ENCODE data around the gene ANGPTL2.

ANGPTL2 gene

DNA sequence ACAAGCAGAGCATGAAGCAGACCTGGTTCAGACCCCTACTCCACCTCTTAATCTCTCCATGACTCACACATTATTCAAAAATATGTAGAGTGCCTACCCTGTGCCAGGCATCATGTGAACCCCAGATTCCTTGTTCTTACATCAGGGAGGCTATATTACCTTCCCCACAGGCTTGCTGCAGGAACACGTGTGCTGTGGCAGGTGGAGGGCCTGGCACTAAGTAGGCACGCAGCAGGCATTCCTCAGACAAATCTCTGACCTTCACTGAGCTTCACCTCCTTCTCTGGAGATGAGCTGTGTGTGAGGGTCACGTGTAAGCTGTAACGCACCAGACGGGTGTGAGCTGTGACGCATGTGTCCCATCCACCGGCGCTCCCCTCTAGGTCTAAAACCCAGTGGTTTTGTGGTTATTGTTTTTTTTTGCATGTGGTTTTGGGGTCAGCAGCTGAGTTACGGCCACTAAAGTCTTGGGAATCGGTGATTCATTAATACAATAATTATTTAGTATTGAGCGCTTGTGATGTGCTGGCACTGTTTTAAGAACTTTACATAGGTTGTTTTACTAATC is 30.3 kb downstream of the ANGPTL2 start:
- no peak for DNase-seq

DNA sequence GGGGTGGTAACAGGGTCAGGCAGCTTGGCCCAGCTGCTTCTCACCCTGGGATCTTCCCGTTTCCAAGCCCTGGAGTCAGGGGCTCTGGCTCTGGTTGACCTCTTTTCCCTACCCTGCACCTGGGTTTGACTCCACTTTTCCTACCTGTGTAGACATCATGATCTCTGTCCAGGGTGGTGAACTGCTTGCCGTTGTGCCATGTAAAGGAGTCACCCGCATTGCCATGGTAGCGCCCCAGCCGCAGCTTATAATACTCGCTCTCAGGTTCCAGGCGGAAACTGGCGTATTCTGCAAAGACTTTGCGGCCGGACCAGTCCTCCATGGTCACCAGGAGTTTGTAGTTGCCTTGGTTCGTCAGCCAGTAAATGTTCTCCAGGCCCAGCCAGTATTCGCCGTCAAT is 30.9 kb downstream of the ANGPTL2 start:
- no peak for DNase-seq

DNA sequence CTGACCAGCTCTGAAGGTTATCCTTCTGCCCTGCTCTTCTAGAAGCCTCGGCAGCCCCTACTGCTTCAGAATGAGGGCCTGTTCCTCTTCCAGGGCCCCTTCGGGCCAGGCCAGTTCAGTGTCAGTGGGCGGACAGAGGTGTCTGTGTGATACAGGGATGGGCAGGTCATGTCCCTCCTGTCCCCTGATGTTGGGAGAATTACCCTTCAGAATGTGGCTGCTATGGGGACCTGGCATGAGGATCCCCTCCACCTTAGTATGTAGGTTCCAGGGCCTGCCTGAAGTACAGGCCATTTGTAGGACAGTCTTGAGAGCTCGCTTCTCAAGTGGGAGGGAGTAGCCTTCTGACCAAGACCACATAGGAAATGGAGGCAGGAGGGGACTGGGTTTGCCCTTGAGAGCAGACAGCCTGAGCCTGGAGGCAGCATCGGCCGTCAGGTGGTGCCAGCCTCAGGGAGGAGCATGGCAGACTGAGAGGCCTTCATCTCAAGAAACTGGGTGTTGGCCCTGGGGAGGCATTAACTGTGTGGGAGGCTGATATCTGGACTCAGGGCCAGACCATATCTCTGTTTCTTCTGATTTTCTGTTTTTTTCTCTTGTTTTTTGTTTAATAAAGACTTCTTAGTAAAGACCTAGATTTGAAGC is 32.0 kb downstream of the ANGPTL2 start:
- DNase-seq, result no peak

DNA sequence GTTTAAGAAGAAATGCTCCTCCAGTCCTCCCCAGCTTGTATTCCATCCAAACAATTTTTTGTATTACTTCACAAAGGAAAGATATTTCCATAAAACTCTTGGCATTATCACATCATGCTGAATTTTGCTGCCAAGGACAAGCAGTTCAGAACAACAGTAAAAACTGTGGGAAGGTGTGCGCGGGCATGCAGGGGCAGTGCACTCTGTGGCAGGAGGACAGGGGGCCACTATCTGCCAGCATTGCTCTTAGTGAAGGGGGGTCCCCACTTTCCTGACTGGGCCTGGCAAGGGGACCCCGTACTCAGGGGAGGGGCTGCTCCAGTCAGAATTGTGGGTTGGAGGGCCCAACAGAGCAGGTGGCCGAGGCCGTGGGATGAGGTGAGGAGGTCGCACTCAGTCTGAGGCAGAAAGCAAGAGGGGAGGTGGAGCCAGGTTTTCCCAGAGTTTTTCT is 32.8 kb downstream of the ANGPTL2 start:
- no peak for DNase-seq

DNA sequence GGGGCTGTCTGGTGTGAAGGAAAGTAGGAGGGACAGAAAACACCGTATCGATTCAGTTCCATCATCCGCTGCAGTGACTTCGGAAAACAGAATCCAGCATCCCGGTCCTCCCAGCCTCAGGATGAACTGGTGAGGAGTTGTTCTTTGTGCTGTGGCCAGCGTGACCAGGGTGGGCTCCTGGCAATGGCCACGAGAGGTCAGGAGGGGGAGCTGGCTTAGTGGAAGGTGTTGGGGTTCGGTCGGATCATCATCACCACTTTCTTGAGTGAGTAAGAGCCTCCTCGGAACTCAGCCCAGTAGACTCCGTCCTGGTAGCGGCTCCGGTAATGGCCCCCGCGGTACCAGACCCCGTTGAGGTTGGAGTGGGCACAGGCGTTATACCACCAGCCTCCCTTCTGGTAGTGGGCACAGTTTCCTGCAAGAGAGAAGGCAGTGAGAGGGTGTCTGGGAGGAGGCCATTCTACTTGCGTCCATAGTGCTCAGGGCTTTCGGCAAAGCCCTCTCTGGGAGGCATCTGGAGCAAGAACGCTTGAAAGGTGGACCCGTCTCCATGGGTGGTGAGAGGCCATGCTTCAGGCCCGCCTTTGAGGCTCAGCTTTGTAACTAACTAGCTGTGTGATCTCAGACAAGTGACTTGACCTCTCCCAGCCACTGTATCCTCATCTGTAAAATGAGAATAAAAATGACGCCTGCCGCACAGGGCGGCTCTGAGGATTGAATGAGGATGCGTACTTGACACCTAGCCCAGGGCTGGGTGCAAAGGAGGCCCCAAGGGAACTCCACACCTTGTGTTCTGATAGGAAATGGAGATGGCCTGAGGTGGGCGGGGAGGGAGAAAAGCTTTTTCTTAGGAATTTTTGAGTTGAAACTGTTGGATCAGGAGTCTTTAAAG is 33.5 kb downstream of the ANGPTL2 start:
- no peak for DNase-seq

DNA sequence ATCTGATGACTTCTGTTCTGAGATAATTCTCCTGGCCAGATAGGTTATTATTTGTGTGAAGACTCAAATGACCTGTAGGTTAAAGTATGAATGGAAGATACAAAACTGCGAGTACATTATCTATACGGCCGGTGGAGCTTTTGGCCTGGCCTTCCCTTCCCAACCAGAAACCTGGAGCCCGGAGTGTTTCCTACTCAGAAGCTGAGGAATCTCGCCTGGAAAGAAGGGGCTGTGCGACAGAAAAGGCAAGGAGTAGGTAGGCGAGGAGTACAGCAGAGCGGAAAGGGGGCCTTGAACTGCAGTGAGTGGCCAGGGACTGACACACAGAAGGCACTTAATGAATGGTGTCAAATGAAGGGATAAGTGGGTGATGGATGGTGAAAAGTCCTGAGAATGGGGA is 34.6 kb downstream of the ANGPTL2 start:
- no peak for DNase-seq

DNA sequence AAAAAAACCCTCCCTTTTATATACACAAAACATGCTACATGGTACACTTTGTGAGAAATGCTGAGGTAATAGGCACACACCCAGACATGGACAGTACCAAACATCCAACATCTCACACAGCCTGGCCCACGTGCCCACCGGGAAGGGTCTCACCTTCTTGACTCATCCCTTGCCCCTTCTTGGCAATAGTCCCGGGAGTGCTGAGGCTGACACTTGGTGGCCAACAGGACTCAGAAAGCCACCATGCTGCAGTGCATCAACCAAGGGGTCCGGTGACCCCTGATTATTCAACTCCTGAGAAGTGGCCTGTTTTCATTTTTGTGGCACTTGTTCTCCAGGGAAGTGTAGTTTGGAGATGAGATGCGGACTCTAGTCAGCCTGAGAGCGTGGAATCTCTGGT is 35.0 kb downstream of the ANGPTL2 start:
- no peak for DNase-seq

DNA sequence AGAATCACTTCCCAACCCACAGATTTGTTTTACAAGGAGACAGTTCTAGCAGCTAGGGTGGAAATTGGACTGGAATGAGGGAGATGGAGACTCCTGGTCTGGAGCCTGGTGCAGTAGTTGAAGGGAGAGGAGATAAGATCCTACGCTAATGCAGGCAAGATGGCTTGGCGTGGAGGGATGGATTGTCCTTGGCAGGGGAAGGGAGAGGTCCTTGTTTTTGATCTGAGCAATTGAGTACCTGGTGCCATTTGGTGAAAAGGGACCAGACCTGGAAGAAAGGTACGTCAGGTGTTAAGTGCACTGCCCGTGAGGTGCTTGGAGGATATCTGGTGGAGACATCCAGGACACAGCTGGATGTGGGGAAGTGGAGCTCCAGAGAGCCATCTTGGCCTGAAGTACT is 35.7 kb downstream of the ANGPTL2 start:
- DNase-seq, result no peak

DNA sequence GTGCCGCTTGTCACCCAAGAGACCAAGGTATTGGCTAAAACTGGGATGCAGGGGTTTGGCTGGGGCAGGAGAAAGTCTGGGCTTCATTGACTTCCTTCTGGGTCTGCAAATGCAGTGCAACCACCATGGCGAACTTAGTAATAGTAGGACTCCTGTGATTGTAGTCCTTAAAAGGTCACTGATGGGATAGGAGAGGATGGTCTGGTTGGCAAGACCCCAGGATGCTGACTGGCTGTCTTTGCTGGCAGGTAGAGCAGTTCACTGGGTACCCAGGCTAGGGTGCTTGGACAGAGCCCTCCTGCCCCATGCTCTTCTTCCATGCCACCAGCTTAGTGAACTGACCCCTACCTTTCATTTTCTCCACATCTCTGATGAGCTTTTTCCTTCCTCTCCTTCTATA is 37.2 kb downstream of the ANGPTL2 start:
- no peak for DNase-seq

DNA sequence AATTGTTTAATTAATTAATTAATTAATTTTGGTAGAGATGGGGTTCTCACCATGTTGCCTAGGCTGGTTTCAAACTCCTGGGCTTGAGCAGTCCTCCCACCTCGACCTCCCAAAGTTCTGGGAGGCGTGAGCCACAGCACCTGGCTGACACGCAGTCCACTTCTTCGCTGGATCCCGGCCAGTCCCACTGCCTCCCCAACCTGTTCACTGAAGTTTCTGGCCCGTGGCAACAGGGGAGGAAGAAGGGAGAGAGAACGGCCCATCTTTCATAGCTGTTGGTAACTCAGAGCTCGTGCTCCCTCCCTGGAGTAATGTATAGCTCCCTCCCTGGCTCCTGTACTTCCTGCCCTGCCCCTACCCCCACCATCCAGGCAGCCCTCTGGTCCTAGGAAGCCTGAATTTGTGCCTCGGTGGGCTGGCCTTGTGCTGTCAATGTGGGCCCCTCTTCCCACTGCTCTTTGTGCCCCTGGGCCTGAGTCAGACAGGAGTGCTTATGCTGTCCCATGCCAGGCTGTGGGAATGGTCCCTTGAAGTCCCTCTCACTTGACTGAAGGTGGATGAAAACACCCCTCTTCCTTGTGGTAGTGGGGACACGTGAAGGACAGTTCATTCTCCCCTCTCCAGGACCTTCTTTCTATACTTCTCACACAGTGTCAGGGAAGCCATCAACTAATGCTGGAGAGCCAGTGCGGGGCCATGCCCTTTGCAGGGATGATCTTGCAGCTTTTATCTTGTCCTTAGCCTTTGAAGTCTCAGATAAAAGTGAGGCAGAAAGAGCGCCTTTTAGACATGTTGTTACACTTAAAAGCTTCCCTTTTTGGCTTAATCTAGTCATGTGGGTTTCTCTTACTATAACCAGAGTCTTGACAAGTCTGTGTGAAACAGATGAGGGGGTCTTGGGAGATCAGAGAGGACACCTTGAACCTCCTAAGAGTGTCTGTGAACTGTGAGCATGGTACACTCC is 38.1 kb downstream of the ANGPTL2 start:
- no peak for DNase-seq

DNA sequence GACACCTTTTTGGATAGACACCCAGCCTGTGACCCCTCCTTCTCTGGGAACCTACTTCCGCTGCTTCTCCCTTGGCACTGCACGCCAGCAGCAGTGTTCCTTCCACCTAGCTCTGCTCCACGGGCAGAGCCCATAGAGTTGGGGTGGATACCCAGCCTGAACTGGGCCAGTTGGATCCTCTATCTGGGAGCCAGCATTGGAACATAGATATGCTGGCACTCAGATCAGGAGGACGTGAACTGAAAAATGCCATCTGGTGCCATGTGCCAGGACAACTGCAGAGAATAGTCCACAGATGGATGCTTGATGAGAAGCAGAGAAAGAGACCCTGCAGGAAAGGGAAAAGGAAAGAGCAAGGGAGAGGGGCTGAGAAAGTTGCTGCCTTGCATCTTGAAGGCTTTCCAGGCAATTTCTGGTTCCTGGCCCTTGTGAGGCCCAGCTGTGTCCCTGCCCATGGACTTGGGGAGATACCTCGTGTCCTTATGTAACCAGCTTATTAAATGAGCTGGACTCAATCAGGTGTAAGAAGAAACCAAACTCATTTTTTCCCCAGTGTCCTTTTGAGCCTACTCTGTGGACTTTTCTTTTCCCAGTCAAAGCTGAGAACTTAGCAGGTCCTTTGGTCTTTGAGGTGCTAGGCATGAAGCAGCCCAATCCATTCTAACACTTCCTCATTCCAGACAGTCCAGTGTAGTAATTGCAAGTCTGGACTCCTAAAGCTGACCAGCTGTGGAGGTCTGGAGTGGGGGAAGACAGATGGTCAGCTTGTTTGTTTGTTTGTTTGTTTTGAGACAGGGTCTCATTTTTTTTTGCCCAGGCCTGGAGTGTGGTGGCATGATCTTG is 39.1 kb downstream of the ANGPTL2 start:
- DNase-seq, result no peak

DNA sequence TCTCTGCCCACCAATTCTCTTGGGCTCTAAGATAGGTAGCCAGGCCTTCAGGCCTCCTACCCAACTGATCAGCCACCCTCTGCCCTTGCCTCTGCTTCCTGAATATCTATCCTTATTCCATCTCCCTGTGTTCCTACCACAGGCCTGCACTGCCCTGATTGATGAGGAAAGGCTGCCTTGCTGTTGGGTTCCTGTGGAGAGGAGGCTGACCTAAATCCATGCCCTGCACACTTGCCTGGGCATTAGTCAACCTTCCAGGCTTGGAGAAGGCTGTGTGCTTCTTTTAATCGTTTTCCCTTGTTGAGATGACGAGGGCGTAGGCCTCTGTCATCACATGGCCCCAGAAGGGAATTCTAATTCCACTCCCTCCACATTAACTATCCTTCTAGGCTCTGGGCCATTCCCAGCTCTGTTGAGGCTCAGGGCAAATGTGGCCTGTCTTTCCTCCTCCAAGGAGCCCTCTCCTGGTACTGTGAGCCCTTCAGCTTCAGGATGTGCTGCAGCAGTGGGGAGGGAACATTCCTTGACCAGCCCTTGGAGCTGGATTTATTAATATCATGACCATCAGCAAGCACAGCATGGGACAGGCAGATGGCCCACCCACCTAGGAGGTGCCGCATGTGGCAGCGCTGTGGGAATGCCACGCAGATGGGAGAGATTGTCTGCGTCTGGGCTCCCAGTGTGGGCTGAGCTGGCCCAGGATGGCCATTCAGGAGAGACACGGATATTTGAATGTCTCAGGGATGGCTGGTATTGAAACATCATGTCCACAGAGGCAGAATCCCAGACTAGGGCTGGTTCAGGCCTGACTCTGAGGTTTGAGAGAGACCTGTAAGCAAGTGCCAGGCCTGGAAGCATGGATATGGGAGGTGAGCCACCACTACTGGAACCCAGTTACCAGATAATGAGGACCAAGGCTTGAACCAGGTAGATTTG is 40.9 kb downstream of the ANGPTL2 start:
- no peak for DNase-seq

DNA sequence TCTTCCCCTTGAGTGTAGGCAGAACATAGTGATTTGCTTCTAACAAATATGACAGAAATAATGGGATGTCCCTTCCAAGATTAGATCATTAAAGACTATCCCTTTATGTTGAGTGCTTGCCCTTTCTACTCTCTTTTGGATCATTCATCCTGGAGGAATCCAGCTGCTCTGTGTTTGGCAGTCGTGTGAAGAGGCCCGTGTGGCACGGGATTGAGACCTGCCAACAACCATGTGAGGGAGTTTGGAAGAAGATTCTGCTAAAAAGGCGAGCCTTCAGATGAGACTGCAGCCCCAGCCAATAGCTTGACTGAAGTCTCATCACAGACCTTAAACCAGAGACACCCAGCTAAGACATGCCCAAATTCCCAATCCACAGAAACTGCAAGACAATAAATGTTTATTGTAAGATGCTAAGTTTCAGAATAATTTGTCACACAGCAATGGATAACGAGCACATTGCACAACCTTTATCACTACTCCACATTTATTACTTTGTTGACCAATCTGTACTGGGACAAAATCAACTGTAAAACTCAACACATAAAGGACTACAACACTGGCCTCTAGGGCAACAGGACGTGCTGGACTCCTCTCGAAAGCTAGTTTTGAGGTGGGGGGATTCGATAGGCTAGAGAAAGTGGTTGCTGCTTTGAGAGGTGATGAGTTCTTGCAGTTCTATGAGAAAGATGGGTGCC is 42.8 kb downstream of the ANGPTL2 start:
- no peak for DNase-seq

DNA sequence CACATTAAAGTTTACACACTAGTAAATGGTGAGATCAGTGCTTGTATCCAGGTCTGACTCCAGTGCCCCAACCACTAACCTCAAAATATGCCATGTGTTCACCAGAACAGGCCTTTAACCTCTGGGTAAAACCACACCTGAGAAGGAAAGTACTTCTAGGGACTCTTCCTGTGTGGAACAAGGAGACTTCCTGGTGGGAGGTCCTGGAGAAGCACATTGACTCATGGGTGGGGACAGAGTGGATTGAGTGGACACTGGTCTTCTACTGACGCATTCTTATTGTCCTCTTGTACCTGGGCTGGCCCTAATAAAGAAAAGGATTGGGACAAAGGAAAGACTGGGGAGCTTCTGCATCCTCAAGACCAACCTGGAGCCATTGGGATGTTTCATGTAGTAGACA is 43.4 kb downstream of the ANGPTL2 start:
- no peak for DNase-seq

DNA sequence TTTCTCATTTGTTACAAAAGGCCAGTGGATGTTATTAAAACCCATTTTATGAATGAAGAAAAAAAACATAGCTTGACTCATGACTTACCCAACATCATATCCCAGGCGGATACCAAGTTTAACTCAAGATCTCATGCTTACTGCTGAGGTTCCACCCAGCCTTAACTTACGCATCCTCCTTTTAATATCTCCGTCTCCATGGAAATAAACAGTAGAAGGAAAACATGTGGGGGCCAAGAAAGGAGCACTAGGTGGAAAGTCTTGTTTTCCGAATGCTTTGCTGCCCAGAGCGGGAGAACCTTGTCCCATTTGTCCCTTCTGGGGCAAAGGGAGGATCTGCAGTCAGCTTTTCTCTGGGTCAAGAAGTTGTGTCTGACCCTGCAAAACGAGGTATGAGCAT is 44.1 kb downstream of the ANGPTL2 start:
- DNase-seq, result no peak

DNA sequence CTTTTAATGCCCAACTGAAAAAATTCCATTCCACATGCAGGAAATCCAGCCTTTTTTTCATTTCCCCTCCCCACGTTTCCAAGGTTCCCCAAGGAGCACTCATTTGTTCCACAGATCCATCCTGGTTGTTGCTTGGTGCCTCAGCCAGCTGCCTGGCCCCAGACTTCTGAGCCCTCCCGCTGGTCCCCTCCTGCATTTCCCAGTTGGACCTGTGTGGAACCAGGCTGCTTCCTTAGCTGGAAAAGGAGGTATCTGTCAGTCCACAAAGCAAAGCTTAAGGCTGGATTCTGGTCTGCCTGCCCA is 44.8 kb downstream of the ANGPTL2 start:
- no peak for DNase-seq

DNA sequence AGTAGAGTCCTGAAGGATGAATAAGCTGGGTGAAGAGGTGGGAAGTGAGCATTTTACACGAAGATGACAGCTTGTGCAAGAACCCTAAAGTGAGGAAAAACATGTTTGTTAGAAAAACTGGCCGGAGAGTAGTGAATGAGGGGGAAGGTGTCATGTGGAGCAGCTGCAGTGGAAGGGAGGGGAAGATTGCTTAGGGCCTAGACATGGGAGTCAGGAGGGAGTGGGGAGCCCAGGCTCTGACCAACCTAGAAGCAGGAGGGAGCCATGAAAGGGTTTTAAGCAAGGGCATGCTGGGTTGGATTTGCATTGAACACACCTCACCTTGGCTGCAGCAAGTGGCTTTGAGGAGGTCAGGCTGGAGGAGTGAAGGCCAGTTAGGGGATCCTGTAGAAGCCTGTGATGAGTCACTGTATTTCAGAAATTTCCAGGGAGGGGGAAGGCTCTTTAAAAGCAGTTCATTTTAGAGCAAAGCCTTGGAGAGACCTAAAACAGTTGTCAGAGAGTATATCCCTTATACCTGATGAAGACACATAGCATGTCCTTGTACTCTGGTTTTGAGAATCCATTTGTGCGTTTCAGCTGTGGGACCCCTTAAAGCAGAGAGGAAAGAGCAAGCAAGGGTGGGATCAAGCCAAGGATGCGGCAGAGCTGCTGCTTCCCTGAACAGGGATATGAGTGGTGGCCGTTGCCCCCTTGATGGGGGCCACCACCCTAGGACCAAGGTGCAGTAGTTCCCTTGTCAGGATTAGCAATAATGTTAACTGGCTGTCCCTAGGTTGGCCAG is 45.4 kb downstream of the ANGPTL2 start:
- no peak for DNase-seq

DNA sequence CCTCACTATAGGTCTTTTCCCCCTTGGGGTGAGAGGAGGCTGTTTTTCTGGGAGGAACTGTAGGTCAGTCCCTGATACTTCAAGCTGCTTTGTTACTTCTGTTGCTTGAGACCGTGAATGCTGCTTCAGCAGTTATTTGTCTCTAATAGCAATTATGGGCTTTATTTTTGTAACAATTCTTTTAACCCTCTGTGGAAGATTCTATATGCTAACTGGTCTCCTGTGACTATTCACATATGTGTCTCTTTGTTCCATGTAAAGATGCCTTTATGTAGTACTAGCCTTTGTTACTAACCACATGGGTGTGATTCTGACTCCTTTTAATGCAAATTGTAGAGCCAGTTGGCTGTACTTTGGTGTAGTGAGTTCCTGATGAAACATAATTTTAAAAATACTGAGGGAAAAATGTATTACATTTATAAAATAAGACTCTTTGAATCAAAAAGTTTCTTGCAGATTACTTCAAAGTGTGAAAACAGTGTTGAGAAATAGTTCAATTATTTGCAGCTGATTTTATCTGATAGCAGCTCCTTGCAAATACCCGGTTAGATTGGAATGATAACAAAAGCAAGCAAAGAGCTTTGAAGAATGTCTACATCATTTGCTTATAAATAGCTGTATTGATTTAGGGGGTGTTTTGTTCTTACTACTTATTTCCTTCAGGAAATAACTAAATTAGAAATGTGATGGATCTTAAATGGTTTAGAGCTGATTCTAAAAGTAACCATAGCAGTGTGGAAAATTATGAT is 46.6 kb downstream of the ANGPTL2 start:
- no peak for DNase-seq
